ENCODE data around the gene CAPZA3.
"Not testable (repeated sequence)": the region's sequence is repeated elsewhere in the genome, so short reads cannot be mapped to it uniquely, and the experiment has no call there.

The CAPZA3 gene, protein sequence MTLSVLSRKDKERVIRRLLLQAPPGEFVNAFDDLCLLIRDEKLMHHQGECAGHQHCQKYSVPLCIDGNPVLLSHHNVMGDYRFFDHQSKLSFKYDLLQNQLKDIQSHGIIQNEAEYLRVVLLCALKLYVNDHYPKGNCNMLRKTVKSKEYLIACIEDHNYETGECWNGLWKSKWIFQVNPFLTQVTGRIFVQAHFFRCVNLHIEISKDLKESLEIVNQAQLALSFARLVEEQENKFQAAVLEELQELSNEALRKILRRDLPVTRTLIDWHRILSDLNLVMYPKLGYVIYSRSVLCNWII

DNA sequence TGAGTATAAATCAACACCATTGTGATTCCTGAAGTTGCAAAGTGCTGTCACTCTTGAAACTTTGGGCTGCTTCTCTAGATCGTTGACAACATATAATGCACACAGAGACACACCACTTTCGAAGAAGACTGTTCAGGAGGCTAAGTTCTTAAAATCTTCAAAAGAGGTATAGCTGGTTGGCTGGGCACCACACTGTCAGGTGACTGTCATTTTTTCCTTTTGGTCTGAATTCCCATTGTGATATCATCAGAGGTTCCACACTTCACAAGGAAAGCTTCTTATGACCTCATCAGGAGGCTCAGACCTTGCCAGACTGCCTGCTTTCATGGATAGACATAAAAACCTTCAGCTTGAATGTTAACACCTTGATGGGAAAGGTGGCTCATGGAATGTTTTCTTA lies at the start of gene CAPZA3, which contains the start of gene PLCZ1:
CAPZA3 (plus strand) TSS at position 301 of the 400 bp plus-strand sequence. CDS start 150 bp downstream, outside the sequence.
PLCZ1 (minus strand) TSS at position 194 of the 400 bp plus-strand sequence. CDS start 641 bp downstream, outside the sequence.
- DNase-seq (ENCODE audit: low read depth): no peak

DNA sequence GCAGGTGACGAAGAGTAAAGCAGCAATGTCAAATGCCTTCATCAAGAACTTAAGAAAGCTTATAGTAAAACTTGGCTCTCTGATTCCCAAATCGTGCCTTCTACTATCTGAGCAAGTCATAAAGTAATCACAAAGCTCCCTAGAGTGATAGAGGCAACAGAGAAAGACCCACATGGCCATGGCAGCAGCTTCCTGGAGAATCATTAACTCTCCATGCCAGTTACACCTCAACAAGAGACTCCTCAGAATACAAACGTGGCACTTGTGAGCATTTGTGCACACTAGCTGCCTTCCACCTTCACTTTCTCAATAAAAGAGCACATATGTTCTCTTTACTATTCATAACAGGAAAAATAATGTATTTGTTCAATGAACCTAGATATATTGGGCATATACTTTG lies 48.1 kb upstream of the CAPZA3 start:
- no peak for DNase-seq (ENCODE audit: low read depth)

DNA sequence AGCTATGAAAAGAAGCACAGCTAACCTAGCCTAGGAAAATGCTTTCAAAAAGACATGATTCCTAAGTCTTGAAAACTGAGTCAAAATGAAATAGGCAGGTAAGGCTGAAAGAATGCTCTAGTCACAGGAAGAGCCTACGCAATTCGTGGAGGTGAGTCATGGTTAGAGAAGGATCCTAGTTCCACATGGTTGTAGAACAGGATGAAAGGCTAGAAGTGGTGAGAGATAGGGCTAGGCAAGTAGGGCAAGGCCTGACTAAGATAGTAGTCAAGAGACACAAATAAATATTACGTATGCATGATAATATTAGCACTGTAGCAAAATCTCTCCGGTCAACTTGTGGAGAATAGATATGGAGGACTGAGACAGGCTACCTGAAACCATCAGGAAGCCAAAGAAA lies 47.3 kb upstream of the CAPZA3 start:
- DNase-seq (ENCODE audit: low read depth): peak; percentile 85

DNA sequence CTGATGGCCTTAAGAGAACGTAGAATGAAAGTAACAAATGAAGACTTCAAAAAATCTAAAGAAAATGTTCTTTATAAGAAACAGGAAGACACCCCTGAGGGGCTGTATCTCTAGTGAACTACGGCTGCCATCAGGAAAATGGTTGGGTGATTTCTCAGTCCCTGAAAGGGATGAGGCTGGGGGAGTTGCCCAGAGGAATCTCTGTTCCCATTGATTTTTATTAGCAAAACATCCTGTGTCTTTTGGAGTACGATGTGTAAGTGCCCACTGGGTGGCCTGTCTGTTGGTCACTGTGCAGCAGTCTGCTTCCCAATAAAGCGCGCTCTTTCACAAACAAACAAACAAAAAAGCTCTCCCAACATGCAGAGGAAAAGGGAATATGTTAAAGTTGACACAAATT lies 43.9 kb upstream of the CAPZA3 start:
- DNase-seq (ENCODE audit: low read depth): not testable (repeated sequence)

DNA sequence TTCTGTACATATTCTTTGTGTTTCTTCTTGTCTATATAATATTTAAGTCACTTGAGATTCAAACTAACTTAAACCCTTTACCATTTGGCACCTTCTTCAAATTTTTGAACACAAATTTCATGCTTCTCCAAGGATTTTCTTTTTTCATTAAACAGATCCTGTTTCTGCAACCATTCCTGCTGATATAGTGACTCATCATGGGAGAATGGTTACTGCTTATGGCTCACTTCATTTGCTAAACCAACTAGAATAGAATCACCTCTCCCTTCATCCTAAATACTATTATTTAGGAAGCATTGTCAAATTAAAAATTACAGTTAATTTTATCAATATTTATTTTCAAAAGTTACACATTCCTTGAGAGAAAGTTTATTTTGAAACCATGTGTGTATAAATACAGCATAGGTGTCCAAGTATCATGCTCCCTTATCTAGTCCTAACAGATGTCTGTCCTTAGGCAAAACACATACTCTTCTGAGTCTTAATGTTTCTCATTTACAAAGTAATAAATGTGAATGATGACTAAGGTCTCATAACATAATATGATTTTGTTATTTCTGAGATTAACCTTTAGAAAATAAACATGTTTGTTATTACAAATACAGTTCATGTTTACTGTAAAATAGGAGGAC lies 40.8 kb upstream of the CAPZA3 start:
- peak; percentile 58 for DNase-seq (ENCODE audit: low read depth)

DNA sequence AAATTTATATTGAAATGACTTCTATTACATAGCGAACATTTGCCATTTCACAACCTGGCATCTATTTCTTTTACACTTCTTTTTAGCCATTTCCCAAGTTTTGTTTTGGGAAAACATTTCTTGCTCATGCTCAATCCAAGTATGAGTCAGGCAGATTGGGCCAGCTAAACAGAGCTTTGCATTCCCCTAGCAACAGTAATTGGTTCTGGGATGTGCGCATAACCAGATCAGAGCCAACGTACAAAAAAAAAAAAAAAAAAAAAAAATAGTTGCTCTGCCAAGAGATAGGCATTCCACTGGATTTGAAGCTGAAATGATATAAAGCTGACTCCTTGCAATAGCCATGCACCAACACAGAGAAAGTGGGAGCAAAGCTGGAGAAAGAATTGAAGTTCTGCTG lies 37.6 kb upstream of the CAPZA3 start:
- peak; percentile 62 for DNase-seq (ENCODE audit: low read depth)

DNA sequence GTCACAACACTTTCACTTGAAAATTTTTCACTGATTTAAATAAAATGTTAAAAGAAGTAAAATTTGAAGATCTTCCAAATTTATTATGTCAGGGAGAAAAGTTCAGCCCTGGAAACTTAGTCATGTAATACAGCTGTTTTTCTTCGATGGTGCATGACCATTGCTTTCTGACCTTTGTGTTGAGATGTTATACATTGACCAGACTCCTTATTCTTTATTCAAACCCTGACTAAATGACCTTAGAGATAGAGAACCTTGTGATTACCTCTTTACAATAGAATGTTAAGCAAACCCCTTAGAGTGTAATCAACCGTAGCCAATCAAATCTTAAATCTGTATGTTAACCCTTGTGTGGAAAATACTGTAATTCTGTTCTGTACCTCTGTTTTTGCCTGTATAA lies 34.6 kb upstream of the CAPZA3 start:
- no peak for DNase-seq (ENCODE audit: low read depth)

DNA sequence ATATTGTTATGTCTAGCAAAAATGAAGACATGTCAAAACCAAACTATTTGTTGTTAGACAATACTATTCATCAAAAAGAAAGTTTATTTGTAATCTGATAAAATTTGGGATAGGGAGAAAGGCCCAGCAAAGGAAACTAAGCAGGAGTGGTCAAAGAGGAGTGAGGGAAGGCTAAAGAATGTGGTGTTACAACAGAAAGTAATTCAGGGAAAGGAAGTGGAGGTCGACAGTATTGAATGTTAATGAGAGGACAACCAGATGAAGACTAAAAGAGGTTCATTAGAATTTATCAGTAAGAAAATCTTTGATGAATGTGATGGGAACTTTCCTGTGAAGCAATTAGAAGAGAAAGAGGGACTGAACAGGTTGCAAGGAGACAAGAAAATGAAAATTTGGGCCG lies 34.0 kb upstream of the CAPZA3 start:
- no peak for DNase-seq (ENCODE audit: low read depth)

DNA sequence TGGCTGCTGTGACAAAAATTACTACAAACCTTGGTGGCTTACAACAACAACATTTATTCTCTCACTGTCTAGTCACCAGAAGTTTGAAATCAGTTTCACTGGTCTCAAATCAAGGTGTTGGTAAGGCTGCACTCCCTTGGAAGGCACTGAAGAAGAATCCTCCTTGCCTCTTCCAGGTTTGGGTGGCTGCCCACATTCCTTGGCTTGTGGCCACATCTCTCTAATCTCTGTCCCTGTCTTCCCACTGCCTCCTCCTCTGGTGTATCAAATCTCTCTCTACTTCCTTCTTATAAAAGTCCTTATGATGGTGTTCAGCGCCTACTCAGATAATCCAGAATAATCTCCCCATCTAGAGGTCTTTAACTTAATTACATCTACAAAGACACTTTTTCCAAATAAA lies 31.1 kb upstream of the CAPZA3 start:
- no peak for DNase-seq (ENCODE audit: low read depth)

DNA sequence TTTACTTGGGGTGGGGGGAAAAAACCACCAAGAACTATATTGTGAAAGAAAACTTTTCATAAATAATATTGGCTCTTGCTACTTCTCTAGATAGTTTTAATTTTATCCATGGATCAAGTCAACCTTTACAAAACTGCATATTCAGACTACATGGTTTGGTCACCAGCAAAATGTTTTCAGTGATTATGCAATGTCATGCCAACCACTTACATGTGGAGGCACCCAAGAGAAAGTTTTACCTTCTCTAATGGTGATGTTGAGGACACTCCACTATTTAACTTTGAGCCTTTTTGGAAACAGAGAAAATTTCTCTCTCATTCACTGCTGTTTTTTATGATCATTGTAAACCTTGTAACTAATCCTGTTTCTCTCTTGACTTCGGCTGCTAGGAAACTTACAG lies 21.7 kb upstream of the CAPZA3 start:
- no peak for DNase-seq (ENCODE audit: low read depth)

DNA sequence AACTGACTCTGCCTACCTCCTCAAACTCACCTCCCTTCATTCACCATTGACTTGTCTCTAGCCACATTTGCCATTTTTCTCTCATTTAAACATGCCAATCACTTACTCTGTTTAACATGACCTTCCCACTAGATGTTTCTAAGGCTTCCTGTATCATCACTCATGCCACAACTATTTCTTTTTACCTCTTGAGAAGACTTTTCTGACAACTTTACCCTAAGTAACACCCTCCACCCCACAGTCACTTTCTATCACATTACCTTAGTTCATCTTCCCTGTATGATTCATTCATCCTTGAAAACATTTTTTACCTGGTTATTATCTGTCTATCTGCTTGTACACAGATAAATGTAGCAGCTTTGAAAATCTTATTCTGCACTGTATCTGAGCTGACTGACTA lies 19.5 kb upstream of the CAPZA3 start:
- no peak for DNase-seq (ENCODE audit: low read depth)

DNA sequence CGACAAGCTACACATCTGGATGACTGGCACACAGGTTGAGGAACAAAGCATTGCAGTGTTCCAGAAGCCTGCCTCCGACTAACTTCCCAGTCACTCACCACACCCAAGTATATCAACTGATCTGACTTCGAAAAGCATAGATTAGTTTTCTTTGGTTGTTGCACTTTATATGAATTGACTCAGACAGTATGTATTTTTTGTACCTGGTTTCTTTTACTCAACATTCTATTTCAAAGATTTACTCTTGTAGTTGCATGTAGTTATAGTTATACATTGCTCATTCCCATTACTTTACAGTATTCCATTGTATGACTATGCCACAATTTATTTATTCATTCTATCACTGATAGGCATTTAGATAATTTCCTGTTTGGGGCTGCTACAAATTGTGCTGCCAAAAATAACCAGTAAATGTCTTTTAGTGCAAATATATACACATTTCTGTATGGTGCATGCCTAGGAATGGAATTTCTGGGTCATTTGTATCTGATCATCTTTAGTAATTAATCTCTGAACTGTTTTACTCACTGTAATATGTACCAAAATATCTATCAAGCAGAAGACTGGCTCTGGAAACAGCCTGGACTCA lies 17.9 kb upstream of the CAPZA3 start:
- no peak for DNase-seq (ENCODE audit: low read depth)

DNA sequence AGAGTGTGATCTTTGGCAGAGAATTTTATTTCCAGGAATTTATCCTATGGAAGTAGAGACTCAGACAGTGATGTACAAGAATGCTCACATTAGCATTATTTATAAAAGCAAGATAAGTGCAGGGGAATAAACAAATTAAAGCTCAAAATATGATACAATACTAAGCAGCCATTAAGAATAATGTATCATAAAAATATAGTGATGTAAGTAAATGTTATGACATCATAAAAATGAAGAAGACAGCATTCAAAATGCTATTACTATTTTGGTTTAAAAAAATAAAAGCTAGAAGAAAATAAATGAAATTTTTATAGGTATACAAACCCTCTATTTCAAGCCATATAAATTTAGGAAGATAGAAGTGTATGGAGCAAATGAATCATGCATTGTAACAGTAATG lies 17.2 kb upstream of the CAPZA3 start:
- DNase-seq (ENCODE audit: low read depth): no peak

DNA sequence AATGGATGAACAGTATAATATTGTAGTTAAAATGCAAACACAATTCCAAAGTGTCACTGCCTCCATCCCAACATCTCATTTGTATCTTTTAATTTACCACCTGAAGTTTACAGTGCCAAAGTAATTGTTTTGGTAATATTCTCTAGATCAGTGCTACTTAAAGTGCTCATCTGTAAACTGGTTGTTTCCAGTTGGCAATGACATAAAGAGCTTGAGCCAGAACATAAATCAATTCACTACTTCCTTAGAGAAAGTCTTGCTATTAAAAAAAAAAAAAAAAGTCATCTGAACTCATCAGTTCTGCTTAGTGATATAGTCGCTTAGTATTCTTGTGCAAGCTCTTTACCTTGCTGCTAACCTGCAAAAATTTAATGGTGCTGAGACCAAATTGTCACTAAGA lies 16.5 kb upstream of the CAPZA3 start:
- no peak for DNase-seq (ENCODE audit: low read depth)

DNA sequence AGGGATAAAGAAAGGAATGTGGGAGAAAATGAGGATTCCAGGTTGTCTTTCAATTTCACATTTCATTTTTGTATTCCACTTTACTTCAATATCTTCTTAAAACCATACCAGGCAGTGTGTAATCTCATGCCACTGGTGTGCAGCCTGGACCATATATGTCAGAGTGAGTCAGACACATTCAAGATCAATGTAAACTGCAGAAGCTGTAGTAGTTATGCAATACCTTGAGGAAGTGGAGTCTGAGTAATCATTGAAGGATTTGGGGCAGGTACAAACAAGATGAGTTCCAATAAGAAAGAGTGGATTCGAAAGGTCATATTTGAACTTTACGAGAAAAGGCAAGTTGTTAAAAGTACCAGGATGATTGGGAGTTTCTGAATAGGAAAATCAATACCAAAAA lies 14.2 kb upstream of the CAPZA3 start:
- DNase-seq (ENCODE audit: low read depth): peak; percentile 92

DNA sequence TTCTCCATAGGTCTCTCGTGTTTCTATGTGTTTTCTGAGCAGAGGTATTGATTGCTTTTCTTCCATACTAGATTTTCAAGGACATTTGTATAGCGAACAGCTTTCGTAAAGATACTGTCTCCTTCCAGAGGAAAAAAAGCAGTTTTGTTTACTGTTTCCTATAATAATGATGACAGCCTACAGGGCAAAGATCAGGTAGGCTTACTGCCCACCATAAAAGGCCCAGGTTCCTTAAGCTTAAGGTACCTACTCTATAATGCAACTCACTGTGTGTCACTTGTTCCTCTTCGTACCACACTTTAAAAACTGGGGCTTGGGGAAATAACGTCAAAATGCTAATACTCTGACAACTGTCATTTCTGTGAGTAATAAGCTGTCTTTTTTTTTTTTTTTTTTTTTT lies 6.8 kb upstream of the CAPZA3 start:
- DNase-seq (ENCODE audit: low read depth): no peak

DNA sequence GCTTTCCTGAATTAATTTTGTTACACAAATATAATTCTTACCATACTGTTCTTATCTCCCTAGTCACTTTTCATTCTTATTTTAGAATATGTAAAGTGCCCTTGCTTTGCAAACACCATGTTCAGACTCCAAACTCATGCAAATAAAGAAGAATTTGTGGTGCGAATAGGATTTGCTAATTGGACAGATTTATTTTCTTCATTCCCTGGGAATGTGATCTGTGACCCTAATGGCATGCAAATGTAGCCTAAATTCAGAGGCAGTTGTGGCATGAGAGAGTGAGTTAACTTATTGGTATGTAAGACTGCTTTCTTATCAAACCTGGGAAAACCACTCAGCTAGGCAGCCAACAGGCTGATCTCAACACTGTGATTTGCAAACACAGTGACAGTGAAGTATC lies 10.0 kb downstream of the CAPZA3 start:
- DNase-seq (ENCODE audit: low read depth): peak; percentile 94

DNA sequence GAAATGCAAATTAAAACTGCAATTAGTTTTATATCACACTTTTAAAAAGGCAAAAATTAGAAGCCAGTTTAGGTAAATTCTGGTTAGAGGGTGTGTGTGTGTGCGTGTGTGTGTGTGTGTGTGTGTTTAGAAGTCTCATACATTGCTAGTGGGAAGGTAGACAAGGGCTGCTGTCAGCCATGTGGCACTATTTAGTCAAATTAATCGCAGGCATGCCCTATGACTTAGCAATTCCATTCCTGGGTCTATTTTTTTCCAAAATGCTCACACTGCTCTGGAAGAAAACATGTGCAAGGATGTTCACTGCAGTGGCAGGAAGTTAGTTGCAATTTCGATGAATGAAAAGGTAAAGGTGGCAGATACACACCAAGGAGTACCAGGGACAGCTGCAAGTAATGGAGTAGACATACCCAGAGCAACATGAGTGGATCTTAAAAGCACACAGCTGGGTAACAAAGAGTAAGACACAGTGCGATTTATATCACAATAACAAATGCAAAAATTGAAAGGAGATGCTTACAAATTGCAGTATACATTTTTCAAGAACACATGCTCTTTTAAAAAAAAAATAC lies 11.6 kb downstream of the CAPZA3 start:
- no peak for DNase-seq (ENCODE audit: low read depth)

DNA sequence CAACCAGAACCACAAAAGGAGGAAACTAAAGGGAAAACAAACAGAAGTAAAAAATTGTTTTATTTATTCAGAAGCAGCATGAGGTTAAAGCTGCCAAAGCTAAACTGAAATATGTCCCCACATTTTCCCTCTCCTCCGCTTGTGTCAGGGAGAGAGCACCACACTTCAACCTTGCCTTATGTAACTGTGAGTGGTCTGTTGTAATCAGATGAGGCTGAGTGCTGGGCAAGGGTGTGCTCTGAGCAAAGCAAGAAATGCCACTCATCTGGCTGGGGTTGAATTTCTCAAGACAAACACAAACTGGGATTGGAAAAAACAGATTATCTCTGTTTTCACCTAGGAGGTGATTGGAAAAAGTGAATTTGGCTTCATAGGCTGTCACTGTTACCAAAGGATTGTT lies 12.2 kb downstream of the CAPZA3 start:
- peak; percentile 50 for DNase-seq (ENCODE audit: low read depth)

DNA sequence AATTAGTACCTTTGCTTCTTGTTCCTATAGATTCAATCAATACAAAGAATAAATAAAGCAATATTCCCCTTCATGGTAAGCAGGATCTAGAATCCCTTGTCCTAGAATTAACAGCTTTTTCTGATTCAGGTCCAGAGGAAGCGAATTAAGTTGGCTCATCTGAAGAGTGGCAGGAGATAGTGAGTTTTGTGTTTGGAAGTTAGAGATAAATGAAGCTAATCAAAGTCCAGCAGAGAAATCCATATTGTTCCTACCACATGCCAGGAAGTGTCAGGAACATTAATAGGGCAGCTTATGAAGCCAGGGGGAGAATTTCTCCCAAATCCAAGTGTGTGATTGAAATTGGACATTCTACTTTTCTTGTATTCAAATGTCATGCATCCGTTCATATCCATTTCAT lies 13.9 kb downstream of the CAPZA3 start:
- DNase-seq (ENCODE audit: low read depth): no peak

DNA sequence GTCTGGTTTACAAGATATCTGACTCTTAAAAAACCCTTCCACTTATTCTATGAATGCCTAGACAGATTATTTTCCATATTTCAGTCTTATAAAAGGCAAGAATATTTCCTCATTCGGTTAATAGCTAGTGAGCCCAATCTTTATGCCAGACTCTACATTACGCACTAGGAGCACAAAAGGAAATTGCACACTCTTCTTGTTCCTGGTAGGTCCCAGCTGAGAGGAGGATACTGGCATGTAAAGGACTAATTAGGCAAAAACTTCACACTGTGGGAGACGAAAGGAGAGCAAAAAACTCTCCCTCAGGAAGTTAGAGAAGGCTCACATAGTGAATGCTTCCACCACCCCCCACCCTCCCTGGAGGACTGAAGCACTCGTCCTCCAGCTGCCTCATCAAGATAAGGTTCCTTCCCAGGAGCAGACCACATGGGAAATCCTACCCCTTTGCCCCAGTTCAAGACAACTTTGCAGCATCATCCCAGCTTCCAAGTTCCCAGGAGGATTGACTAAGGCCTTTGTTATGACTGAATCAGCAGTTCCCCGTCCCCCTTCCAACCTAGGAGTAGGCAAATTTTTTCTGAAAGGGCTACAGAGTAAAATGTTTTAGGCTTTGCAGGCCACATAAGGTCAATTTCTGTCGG lies 14.5 kb downstream of the CAPZA3 start:
- peak; percentile 78 for DNase-seq (ENCODE audit: low read depth)

DNA sequence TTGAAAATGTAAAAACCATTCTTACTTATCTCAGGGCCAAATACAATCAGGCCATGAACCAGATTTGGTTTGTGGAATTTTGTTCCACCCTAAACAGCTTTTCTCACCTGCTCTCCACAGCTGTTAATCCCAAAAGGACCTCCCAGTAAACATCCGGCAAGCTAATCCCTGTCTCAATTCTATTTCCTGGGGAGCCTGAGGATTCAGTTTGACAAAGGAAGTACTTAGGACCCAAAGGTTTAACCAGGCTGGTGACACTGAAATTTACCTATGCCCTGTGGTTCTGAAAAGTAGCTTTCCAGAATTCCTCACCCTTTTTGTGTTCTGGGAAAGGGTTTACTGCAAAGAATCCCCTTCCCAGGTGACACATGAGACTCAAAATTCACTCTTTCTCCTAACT lies 15.0 kb downstream of the CAPZA3 start:
- no peak for DNase-seq (ENCODE audit: low read depth)
